Erythroblast (primary cell): Measurements from ENCODE around the gene SMYD1.

Experiments used
- GATA1 ChIP-seq: IDR thresholded peaks from 2 replicates; pipeline ENCODE4 v1.6.1; 2011; ENCODE audit warnings: low read depth, mild to moderate bottlenecking, control low read depth, low read length, moderate library complexity
- POLR2A ChIP-seq: IDR thresholded peaks from 2 replicates; pipeline ENCODE4 v1.6.1; 2011; ENCODE audit warnings: mild to moderate bottlenecking, low read length

DNA sequence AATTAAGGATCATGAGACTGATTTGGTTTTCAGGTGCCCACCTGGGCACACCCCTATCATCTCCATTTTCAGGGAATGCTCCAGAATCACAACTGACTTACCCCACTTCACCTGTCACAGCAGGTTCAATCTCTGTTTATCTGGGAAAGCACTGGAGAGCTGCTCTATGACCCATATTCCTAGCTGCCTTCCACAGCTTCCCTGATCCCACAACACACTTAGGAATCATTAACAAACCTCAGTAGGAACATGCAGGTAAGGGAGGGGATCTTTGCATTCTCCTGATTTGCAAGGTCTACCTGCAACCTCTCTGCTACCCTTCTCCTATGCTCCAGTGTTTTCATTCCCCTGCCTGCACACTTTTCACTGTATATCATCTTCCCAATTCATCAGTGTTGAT lies 79.0 kb downstream of the SMYD1 start:
- TF ChIP-seq POLR2A (no peak), GATA1 (no peak)
